GM19023 (cell line): ENCODE data around the gene MYCN.

Experiments used
- ATAC-seq: cut with Tn5 transposase; IDR thresholded peaks from one replicate; pipeline ENCODE4 v1.9.1; 2021; ENCODE audit warnings: mild to moderate bottlenecking, moderate library complexity; ENCODE audit not compliant: unreplicated experiment

Gene MYCN

DNA sequence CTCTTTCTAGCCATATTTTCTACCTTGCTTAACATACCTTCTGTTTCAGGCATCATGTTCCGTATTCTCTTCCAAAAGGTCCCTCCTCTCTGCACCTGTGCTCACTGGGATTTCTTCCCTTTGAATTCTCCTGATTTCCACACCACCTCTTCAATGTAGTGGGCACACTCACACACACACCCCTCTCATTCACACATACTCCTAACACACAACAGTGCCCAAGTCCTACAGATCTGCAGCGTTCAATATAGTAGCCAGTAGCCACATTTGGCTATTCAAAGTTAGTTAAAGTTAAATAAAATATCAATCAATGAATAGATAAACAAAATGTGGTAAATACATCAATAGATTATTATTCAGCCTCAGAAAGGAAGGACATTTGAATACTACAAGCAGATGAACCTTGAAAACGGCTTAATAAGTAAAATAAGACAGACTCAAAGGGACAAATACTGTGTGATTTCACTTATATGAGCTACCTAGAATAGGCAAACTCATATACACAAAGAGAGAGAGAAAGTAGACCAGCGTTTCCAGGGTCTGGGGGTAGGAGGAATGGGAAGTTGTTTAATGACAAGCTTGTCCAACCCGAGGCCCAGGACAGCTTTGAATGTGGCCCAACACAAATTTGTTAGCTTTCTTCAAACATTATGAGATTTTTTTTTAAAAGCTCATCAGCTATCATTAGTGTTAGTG, 34.4 kb downstream of the MYCN start:
- no peak for ATAC-seq

DNA sequence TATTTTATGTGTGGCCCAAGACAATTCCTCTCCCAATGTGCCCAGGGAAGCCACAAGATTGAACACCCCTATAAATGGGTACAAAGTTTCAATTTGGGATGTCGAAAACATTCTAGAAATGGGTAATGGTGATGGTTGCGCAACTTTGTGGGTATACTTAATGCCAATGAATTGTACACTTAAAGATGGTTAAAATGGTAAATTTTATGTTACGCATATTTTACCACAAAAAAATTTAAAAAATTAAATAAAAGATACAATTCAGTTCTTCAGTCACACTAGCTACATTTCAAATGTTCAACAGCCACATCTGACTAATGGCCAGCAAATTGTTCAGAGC, 34.9 kb downstream of the MYCN start:
- no peak for ATAC-seq

GRCh38 chr2:15975676-15976075, 35.3 kb downstream of the MYCN start:
- no peak for ATAC-seq

DNA sequence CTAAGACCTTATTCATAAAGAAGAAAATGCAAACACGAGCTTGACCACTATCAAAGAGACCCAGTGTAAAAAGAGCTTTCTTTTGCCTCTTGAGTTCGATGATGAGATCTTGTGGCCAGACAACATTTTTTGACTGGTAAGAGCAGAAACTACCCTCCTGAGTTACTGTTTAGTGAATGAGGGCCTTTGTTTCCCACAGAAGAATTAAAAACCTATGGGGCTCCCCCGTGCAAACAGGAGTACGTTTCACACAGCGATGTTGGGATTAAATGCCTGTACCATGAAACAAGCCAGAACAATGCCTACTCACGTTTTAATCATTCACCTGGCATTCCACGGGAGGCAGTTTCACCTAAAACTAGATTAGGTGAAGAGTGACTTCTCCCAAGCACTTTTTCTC, 36.0 kb downstream of the MYCN start:
- ATAC-seq: no peak

DNA sequence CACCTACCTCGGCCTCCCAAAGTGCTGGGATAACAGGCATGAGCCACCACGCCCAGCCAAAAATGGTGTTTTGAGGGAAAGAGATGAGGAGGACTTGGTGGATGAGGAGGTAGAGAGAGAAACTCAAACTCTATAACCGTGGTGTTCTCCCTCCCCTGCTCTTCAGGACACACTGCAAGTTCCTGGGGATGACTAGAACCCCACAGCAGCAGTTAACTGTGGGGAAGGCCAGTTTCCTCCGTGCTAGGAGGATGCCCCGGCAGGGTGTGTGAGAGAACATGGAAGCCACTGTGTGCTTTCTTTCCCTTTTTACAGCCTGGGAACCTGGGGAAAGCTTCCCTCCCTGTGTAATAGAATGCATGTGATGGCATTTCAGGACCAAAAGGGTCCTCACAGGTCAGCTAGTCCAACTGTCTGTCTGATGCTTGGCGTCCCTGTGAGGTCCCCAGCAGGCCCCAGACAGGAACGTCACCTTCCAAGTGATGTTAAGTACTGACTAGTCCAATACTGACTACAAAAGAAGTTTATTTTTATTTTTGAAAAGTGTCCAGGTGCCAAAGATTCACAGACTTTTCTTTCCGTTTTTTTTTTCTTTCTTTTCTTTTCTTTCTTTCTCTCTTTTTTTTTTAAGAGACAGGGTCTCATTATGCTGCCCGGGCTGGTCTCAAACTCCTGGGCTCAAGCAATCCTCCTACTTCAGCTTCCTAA, 38.9 kb downstream of the MYCN start:
- ATAC-seq: no peak

DNA sequence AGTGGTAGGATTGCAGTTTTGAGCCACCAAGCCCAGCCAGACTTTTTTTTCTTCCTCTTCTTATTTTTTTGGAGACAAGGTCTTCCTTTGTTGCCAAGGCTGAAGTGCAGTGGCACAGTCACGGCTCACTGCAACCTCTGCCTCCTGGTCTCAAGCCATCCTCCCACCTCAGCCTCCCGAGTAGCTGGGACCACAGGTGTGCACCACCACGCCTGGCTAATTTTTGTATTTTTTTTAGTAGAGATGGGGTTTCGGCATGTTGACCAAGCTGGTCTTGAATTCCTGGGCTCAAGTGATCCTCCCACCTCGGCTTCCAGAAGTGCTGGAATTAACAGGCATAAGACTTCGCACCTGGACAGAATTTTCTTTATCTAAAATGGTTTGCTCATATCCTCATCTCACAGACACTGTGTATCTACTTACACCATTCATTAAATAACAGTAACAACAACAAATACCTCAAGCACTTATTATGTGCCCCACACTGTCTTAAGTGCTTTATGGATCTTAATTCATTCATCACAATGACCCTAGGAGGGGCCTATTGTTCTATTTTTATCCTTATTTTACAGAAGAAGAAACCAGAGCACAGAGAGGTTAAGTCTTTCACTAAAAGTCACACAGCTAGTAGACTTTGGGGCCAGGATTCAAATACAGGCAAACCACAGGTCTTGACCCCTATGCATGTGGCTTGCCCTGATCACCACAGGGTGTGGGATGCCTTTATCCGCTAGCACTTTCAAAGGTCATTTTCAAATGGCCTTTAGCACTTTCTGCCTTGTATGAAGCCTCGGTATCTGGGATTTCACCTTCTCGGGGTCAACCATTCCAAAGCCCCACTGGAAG, 39.6 kb downstream of the MYCN start:
- ATAC-seq: no peak

DNA sequence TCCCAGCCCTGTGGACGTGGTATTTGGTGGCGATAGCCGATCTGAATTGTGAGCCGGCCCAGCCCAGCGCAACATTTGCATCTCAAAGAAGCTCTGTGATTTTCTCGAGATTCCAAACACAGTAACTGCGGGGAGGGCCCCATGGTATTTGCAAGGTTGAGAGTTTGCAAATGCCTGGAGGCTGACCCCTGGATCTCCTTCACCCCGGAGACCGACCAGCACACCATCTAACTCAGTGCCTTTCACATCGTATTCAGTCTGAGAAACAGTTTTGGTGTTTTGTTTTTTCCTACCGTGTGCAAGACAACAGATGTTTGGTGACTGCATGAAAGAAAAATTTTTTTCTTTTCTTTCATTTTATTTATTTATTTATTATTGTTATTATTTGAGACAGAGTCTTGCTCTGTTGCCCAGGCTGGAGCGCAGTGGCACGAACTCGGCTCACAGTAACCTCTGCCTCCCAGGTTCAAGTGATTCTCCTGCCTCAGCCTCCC, 40.3 kb downstream of the MYCN start:
- no peak for ATAC-seq

DNA sequence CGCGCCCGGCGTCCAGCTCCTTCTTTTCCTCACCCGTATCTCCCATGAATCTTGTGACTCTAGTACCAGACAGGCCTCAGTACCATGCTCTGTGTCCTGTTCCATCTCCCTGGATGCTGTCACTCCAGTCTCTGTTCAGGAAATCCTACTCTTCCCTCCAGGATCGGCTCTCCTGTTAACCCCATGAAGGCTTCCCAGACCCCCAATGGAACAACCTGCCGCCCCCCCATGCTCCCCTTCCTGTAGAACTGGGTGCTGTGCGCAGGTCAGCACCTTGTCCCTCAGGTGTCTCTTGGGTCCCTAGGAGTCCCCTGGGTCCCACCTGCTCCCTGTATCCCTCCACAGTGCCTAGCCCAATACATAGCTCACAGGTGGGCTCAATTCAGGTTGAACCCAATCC, 41.3 kb downstream of the MYCN start:
- no peak for ATAC-seq

GRCh38 chr2:15982285-15983044, 42.1 kb downstream of the MYCN start:
- no peak for ATAC-seq

DNA sequence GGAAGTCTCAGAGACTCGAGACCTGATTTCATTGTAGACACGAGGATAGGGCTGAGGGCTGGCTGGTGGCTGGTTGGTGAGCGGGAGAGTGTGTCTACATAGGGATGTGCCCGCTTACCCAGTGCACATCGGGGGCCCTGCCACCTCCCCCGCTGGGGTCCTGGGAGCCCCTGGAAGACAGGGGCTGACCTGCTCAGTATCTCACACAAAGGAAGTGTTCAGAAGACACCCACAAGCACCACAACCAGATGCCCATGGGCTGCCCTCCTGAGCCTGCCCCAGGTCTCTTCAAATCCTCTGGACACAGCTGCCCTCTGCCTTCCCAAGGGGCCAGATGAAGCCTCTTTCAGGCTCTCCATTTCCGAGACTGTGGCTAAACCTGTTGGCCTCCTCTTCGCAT, 43.1 kb downstream of the MYCN start:
- no peak for ATAC-seq

DNA sequence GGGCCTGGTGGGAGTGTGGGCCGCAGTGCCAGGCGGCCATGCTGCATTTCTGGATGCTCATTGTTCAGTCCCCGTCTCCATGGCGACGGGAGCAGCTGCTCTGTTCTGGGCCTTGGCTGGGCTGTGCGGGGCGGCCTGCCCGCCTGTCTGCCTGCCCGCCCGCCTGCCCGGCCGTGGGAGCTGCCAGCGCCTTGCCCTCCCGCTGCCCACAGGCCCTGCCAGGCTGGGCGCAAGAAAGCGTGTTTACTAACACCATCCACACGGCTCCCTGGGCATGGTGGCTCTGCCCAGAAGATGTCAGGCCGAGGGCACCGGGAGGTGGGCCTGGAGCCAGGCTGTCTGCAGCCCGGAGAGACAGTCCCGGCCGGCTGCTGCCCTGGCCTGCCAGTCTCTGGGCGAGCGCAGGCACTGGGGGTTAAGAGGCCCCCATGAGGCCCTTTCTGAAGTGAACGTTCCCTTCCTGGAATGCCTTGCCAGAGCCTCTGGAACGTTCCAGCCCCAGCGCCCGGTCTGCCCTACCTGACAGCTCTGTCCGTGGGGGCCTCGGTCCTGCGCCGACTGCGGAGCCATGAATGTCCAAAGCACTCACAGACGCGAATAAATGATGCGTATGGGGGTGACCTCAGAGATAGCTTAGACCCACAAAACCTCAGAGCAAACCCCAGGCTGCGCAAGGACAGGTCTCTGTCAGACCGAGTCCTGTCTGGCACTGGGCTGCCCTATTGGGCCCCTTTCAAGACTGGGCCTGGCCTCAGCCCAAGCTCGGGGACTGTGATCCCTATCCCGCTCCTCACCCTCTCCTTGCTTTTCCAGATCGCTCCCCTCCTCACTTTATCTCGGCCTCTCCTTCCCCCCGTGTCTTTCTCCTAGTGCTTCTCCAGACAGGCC, 44.3 kb downstream of the MYCN start:
- ATAC-seq: no peak

DNA sequence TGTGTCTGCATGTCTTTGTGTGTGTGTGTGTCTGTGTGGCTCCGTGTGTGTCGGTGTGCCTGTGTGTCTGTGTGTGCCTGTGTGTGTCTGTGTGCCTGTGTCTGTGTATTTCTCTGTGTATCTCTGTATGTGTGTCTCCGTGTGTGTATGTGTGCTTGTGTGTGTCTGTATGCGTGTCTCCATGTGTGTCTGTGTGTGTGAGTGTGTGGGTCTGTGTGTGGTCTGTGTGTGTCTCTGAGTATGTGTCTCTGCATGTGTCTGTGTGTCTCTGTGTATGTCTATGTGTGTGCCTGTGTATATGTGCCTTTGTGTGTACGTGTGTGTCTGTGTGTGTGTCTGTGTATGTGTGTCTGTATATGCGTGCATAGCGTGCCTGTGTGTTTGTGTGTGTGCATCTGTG, 45.2 kb downstream of the MYCN start:
- ATAC-seq: no peak

DNA sequence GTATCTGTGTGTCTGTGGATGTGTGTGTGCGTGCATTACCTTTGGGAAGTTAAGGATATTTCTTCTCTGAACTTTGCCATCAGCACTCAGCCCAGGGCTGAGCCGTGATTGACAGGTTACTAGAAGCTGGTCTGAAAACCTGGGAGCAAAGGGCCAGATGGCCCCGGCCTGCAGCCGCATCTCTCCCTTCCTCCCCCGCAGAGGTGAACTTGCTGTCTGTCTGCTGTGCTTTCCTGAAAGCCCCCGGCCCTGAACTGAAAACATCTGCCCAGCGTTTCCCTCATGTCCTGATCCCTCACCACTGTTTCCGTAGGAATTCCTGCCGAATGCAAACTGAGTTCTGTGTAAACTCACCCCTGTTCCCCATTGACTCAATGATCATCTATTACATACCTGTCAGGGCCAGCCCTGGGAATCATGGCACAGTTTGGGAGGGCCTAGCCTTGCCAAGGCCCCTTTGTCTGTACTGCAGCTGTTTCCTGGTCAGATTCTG, 45.8 kb downstream of the MYCN start:
- no peak for ATAC-seq

- ATAC-seq: no peak
Measured at GRCh38 chr2:15986644-15987043, 46.3 kb downstream of the MYCN start.

- no peak for ATAC-seq
Measured at GRCh38 chr2:15988733-15989132, 48.4 kb downstream of the MYCN start.

DNA sequence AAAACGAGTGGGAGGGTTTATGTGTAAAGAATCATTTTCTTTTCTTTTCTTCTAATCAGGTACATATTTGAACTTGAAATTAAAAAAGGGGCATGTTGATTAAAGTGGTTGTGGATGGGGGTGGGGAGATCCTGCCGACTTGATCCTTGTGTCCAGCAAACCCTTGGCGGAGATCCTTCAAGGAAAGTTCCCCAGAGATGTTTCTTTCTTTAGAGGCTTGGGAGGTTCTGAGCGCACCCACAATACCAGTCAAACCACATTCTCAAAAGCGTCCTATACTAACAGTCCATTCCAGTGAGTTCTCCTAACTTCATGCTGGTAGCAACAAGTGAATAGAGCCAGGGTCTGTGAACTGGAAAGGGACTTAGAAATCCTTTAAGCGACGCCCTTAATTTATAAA, 49.2 kb downstream of the MYCN start:
- ATAC-seq: no peak

GRCh38 chr2:15990151-15991101, 50.1 kb downstream of the MYCN start:
- no peak for ATAC-seq

GRCh38 chr2:15991231-15991630, 50.9 kb downstream of the MYCN start:
- no peak for ATAC-seq
